Fibroblast of lung (primary cell): Measurements from ENCODE around the gene SNAPIN.

Experiments
- CTCF ChIP-seq, 2 donors: IDR thresholded peaks in 1 of 2; conservative IDR thresholded peaks in 1 of 2; 1 replicate in 1 of 2; 2 replicates in 1 of 2; pipeline ENCODE4 v1.5.1; 2011 to 2012; ENCODE audit warnings: low read length in 2 of 2, control low read depth in 1 of 2, inconsistent platforms in 1 of 2, low read depth in 1 of 2, mild to moderate bottlenecking in 1 of 2
- EZH2 ChIP-seq: IDR thresholded peaks from 2 replicates; pipeline ENCODE4 v1.5.1; 2012; ENCODE audit warnings: low read length, control low read depth, mild to moderate bottlenecking; ENCODE audit errors: missing control alignments

- no peak for TF ChIP-seq CTCF (conservative IDR thresholded peaks at IDR 0.05 in 1 of 2, IDR thresholded peaks at IDR 0.05 in 1 of 2; ENCODE audit: low read depth in 1 of 2, low read length in 2 of 2)
- no peak for TF ChIP-seq EZH2
Measured at GRCh38 chr1:153696741-153697140, 38.2 kb downstream of the SNAPIN start.
